BJ (cell line): ENCODE data around the gene ZWILCH. TPM values are rescaled to one million over a fixed set of nuclear protein-coding genes. Genes with fewer than 3 reads are reported as not detected.
A peak's percentile ranks its signal among the peaks of the same experiment; 100 is the strongest.
"Not testable (repeated sequence)": the region's sequence is repeated elsewhere in the genome, so short reads cannot be mapped to it uniquely, and the experiment has no call there.

Experiments
- CTCF ChIA-PET: fragments of 350-600 bp; formaldehyde crosslinking; extraction: SDS; loops from one replicate; lab custom pipeline; 2021; ENCODE audit warnings: antibody characterized with exemption, inconsistent platforms; lab: Yijun Ruan, JAX
- POLR2A ChIA-PET: fragments of 300-600 bp; sonication (Branson Sonifier 250); formaldehyde crosslinking; extraction: SDS; loops from one replicate; lab custom pipeline; 2021; ENCODE audit warnings: antibody characterized with exemption; lab: Charles Lee
- DNase-seq: peaks from one replicate; pipeline ENCODE4 v3.0.0-alpha.2; 2011; ENCODE audit warnings: low read depth
- H3K27me3 ChIP-seq: 2 replicates; pipeline ENCODE4 v1.6.0; 2011; ENCODE audit warnings: low read length; ENCODE audit not compliant: control insufficient read depth, insufficient read depth
- H3K36me3 ChIP-seq: 2 replicates; pipeline ENCODE4 v1.5.1; 2011; ENCODE audit warnings: low read length; ENCODE audit not compliant: control insufficient read depth, insufficient read depth
- H3K4me3 ChIP-seq: 2 replicates; pipeline ENCODE4 v1.5.1; 2011; ENCODE audit warnings: low read depth, mild to moderate bottlenecking, control low read depth, low read length
- polyA minus RNA-seq: library from RNA; depleted of rRNA, polyadenylated mRNA; stranded (reverse); fragments of >200 nt; gene quantifications from 2 replicates; pipeline ENCODE4 v1.2.3, GENCODE V29; 2011; rRNA and poly(A)+ RNA removed
- polyA plus RNA-seq: library from polyadenylated mRNA; depleted of rRNA; stranded (reverse); fragments of >200 nt; gene quantifications from 2 replicates; pipeline ENCODE4 v1.2.3, GENCODE V29; 2011; rRNA removed
- TF ChIP-seq, protein P1 (sequence below): IDR thresholded peaks from 2 replicates; pipeline ENCODE4 v1.5.1; 2011; ENCODE audit warnings: low read depth, mild to moderate bottlenecking, control low read depth, inconsistent platforms, low read length, moderate library complexity; ENCODE audit not compliant: insufficient read depth

ZWILCH gene
- polyA plus RNA-seq (10.5 and 15.1 TPM in 2 replicates), polyA minus RNA-seq (6.0 and 9.0 TPM in 2 replicates)

GRCh38 chr15:66504563-66505429 is at the start of gene ZWILCH, which contains the start of gene RPL4:
Gene ZWILCH, plus strand, starts transcription at chr15:66505326. Its CDS starts 13 bp downstream, at chr15:66505339.
Gene RPL4, minus strand, starts transcription at chr15:66504855. Its CDS starts 65 bp downstream, at chr15:66504790.
- H3K4me3 ChIP-seq = peak within 1 kb of the TSS; percentile 84
- ChIA-PET POLR2A (interaction anchor here (0.6 kb wide), 1 partner anchor 27 kb away, joined by 3 read pairs; no protein-coding TSS in a partner anchor), CTCF (interaction anchor here (1.4 to 1.5 kb wide), 2 partner anchors 27 to 120 kb away, joined by 4 read pairs; no protein-coding TSS in a partner anchor)
- H3K27me3 ChIP-seq = no peaks in the 10 kb centered on the region
- H3K36me3 ChIP-seq = peaks cover 5% of the 10 kb centered on the region
- DNase-seq = peak; percentile 52
- TF ChIP-seq, protein P1, sequence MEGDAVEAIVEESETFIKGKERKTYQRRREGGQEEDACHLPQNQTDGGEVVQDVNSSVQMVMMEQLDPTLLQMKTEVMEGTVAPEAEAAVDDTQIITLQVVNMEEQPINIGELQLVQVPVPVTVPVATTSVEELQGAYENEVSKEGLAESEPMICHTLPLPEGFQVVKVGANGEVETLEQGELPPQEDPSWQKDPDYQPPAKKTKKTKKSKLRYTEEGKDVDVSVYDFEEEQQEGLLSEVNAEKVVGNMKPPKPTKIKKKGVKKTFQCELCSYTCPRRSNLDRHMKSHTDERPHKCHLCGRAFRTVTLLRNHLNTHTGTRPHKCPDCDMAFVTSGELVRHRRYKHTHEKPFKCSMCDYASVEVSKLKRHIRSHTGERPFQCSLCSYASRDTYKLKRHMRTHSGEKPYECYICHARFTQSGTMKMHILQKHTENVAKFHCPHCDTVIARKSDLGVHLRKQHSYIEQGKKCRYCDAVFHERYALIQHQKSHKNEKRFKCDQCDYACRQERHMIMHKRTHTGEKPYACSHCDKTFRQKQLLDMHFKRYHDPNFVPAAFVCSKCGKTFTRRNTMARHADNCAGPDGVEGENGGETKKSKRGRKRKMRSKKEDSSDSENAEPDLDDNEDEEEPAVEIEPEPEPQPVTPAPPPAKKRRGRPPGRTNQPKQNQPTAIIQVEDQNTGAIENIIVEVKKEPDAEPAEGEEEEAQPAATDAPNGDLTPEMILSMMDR = no peak

DNA sequence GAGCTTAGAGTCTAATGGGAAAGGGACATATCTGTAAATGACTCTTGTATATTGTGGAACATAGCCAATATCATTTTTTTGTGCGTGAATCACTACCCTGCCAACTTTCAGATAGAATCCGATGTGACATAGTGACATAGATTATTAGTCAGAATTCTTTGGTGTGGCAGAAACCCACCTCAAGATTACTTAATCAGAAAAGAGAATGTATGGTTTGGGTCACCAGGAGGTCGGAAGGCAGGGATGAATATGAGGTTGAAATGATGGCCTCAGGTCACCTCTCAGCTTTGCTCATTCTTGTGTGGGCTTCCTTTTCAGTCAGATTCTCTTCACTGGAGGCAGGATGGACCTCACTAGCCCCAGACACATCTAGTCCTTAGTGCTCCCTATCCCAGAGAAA is 48.9 kb upstream of the ZWILCH start:
- TF ChIP-seq, protein P1 = no peak
- Histone ChIP-seq H3K4me3 (no peak overlapping the region), H3K36me3 (peaks cover 1% of the 10 kb centered on the region; the same call in 1 of the 2 replicates), H3K27me3 (no peaks in the 10 kb centered on the region)
- no peak for DNase-seq
- POLR2A ChIA-PET = no interaction called here
- CTCF ChIA-PET = no interaction called here

DNA sequence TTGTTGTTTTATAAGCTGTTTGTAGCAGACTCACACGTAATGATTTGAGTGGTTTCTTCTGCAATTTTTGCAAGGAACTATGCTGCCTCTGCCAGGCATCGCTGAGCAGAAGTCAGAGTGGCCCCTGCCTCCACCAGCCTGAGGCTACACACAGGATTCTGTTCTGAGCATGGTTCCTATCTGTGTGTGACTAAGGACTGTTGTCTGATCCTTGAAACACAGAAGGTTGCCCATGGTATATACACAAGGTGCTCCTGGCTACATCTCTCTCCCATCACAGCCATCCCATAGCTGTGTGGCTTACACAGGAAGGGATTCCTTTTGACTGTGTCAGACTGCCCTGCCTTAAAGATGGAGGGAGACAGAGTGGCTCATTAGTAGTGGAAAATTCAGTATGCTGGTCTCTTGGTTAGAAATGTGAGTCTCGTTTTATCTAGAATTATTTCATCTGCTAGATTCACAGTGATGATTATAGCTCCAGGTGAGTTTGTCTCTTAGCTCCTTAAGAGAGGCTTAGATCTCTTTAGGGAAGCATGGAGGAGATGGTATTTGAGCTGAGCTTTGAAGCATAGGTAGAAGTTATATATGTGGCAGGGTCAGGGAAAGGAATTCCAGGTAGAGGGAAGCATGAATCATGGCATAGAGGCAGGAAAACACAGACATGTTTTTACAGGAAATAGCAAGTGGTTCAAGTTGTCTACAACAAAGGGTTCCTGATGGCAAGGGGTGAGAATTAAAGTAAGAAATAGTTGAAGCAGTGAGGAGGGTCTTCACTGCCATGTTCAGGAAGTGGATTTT is 45.1 kb upstream of the ZWILCH start:
- ChIA-PET CTCF (interaction anchor here (1.7 kb wide), 1 partner anchor 39 kb away, joined by 7 read pairs; the partner anchor contains the start of gene SNAPC5), POLR2A (interaction anchor here (0.6 kb wide), 1 partner anchor 104 kb away, joined by 3 read pairs; no protein-coding TSS in a partner anchor)
- TF ChIP-seq, protein P1 = no peak
- Histone ChIP-seq H3K36me3 (peaks cover 2% of the 10 kb centered on the region; the same call in 1 of the 2 replicates), H3K4me3 (no peak overlapping the region), H3K27me3 (no peaks in the 10 kb centered on the region)
- no peak for DNase-seq

DNA sequence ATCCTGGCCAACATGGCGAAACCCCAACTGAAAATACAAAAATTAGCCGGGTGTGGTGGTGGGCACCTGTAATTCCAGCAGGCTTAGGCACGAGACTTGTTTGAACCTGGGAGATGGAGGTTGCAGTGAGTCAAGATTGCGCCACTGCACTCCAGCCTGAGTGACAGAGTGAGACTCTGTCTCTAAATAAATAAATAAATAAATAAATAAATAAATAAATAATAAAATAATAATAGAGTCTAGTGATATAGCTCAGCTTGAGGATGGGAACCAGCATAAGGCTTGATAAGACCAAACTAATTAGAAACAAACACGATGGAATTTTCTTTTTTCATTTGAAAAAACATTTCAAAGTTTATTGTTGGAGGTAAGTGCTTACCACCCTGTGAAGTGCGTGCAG is 43.8 kb upstream of the ZWILCH start:
- H3K36me3 ChIP-seq, H3K4me3 ChIP-seq, H3K27me3 ChIP-seq, POLR2A ChIA-PET, DNase-seq: not testable (repeated sequence)
- CTCF ChIA-PET = interaction anchor here (1.7 kb wide), 2 partner anchors 10 to 37 kb away, joined by 5 to 7 read pairs; partner anchors contain the start of gene SNAPC5

DNA sequence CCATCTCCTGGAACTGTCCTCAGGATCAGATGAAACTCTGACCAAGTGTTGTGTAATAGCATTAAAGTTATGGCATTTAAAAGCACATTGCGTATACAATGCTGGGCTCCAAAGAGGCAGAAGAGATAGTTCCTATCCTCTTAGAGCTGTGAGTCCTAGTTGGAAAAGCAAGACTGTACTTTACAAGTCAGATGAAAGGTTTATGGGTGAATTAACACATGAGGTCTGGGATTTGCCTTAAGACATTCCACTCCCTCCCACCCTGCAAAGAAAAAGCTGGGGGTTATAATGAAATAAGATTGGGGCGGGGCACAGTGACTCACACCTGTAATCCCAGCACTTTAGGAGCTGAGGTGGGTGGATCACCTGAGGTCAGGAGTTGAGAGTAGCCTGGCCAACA is 43.2 kb upstream of the ZWILCH start:
- ChIA-PET CTCF (interaction anchor here (1.7 kb wide), 1 partner anchor 9 kb away, joined by 5 read pairs; no protein-coding TSS in a partner anchor), POLR2A (no interaction called here)
- H3K27me3 ChIP-seq = no peaks in the 10 kb centered on the region
- DNase-seq = no peak
- 0 out of 2 replicates have a peak, but pooled peaks cover 1% of the 10 kb centered on the region for H3K36me3 ChIP-seq
- TF ChIP-seq, protein P1 = no peak
- no peak overlapping the region for H3K4me3 ChIP-seq
